Peyer's patch (tissue), 4 donors: ENCODE results near the gene ANO10.

Source experiments
- POLR2A ChIP-seq, 2 donors: fragments of 450-650 bp; IDR thresholded peaks; one replicate each; pipeline ENCODE4 v1.5.1; 2017; ENCODE audit warnings: antibody characterized with exemption in 2 of 2, mild to moderate bottlenecking in 2 of 2, moderate library complexity in 2 of 2
- TF ChIP-seq, protein P1 (sequence below), 6 experiments: fragments of 450-650 bp in 4 of 6; fragments of 200-600 bp in 2 of 6; sonication (generic) in 1 of 6; IDR thresholded peaks; one replicate each; pipeline ENCODE4 v1.5.1; 2017 to 2019; ENCODE audit warnings: antibody characterized with exemption in 6 of 6, mild to moderate bottlenecking in 3 of 6, moderate library complexity in 1 of 6

DNA sequence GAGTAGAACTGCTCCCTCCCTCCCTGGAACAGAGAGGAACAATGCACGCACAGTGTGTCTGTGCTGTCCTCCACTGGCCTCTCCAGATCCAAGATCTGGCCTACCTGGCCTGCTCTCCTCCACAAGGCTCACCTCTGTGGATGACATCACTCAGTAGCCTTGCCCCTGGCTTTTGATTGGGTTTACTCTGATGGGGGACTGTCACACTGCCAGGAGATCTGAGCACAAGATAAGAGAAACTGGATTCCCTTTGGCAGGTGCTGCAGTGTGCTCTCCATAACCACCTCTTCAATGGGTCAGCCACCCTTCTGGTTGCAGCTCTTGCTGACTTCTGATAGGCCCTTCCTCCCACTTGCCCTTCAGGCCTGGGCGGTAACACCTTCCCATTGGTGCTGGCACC, 22.6 kb upstream of the ANO10 start:
- TF ChIP-seq, protein P1, sequence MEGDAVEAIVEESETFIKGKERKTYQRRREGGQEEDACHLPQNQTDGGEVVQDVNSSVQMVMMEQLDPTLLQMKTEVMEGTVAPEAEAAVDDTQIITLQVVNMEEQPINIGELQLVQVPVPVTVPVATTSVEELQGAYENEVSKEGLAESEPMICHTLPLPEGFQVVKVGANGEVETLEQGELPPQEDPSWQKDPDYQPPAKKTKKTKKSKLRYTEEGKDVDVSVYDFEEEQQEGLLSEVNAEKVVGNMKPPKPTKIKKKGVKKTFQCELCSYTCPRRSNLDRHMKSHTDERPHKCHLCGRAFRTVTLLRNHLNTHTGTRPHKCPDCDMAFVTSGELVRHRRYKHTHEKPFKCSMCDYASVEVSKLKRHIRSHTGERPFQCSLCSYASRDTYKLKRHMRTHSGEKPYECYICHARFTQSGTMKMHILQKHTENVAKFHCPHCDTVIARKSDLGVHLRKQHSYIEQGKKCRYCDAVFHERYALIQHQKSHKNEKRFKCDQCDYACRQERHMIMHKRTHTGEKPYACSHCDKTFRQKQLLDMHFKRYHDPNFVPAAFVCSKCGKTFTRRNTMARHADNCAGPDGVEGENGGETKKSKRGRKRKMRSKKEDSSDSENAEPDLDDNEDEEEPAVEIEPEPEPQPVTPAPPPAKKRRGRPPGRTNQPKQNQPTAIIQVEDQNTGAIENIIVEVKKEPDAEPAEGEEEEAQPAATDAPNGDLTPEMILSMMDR (IDR thresholded peaks at IDR 0.05), result no peak
- TF ChIP-seq POLR2A (IDR thresholded peaks at IDR 0.05), result no peak
